ENCODE measurements around the gene ISG20L2. TPM values are rescaled to one million over a fixed set of nuclear protein-coding genes. Genes with fewer than 3 reads are reported as not detected.

Gene ISG20L2, protein sequence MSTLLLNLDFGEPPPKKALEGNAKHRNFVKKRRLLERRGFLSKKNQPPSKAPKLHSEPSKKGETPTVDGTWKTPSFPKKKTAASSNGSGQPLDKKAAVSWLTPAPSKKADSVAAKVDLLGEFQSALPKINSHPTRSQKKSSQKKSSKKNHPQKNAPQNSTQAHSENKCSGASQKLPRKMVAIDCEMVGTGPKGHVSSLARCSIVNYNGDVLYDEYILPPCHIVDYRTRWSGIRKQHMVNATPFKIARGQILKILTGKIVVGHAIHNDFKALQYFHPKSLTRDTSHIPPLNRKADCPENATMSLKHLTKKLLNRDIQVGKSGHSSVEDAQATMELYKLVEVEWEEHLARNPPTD
- total RNA-seq (100 to 1,000 TPM in 1 of 2 donors, 10 to 100 TPM in 1; 60.9 to 150 TPM), polyA plus RNA-seq (ENCODE audit: insufficient read depth, low read depth, low replicate concordance) (223 TPM)
- long read RNA-seq, donor 1, transcript ISG20L2-201 (3 exons, 3,303 nt), result major isoform, 10 of 13 reads
- long read RNA-seq, donor 1, partial matches to known transcripts, result 0 of 13 reads
- long read RNA-seq, donor 1, other reads (novel, unspliced or antisense), result 0 of 13 reads
- long read RNA-seq, donor 2, transcript ISG20L2-201 (3 exons, 3,303 nt), result major isoform, 9 of 9 reads
- long read RNA-seq, donor 2, partial matches to known transcripts, result 0 of 9 reads
- long read RNA-seq, donor 2, other reads (novel, unspliced or antisense), result 0 of 9 reads

DNA sequence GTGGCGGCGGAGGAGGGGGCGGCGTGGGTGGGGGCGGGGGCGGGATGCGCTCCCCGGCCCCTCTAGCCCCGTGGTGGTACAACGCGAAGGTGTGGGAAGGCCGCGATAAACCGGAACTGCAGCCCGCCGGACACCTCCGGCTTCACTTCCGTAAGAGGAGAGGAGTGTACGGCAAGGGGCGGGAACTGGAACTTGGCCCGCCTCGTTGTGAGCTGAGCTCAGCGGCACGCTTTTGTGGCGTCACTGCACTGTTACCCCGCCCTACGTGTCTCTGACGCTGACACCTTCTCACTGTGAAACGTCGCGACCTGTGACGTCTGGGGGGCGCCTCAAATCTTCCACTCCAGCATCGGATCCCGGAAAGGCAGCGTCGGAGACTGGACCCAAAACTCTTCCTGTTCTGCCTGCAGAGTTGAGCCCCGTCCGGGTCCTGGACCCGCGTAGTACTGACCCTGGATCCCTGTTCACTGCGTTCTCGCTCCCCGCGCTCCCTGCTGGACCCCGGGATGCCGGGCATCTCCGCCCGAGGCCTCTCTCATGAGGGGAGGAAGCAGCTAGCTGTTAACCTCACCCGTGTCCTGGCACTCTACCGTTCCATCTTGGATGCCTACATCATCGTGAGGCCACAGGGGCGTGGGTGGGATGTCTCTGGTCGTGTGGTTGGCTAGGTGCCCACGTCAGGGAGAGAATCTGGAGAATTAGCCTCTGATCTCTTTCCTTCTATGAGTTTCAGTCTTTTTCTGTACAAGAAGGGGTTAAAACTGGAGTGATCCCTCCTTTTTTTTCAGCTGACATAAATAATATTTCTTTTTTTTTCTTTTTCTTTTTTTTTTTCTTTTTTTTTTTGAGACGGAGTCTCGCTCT lies at the start of gene ISG20L2:
ISG20L2 (minus strand) TSS at position 168 of the 864 bp plus-strand sequence. CDS start 1,114 bp downstream, outside the sequence.
- TF ChIP-seq POLR2A (IDR thresholded peaks at IDR 0.05) (peak; percentile 6), CTCF (IDR thresholded peaks at IDR 0.05) (no peak)

DNA sequence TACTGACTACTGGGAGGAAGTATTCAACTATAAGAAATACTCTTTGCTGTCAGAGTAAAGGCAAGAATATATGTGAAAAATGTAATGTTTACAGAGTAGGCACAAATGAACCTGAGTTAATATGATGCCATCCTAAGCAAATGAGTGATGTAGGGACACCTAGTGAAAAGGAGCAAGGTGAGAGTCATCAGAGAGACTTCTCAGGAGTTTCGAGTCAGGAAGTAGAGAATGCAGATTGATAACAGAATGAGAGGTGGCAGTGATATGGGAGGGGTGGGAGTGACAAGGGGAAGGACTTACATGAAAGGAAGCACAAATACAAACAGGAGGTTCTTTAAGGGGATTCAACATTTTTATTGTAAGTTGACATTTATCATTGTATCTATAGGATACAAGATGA lies 49.0 kb upstream of the ISG20L2 start:
- no peaks in the 10 kb centered on the region for H3K9me3 ChIP-seq
- H3K27ac ChIP-seq, result no peak overlapping the region
- no peaks in the 10 kb centered on the region for H3K27me3 ChIP-seq
- no peaks in the 10 kb centered on the region for H3K36me3 ChIP-seq (ENCODE audit: low read depth, missing control alignments)
- no peak for TF ChIP-seq CTCF (IDR thresholded peaks at IDR 0.05)
- H3K4me3 ChIP-seq, result no peak overlapping the region
- DNase-seq, result no peak
- intact Hi-C loops (cut with DNase I; ENCODE audit: low total_unique reads), result no loop called here
- WGBS, 2 donors, result 46 to 81% methylated on average over 1 of the region's 1 CpG
- H3K4me1 ChIP-seq, result peaks cover 18% of the 10 kb centered on the region

More for the DNA sequence above, at the start of gene ISG20L2:
- DNase-seq, result peak; percentile 99
- Histone ChIP-seq H3K4me3 (peak within 1 kb of the TSS; percentile 91), H3K36me3 (ENCODE audit: low read depth, missing control alignments) (no peaks in the 10 kb centered on the region), H3K4me1 (peaks cover 44% of the 10 kb centered on the region), H3K27ac (peak within 1 kb of the TSS; percentile 97 to 98), H3K27me3 (no peaks in the 10 kb centered on the region), H3K9me3 (no peaks in the 10 kb centered on the region)
- WGBS, 2 donors, result 1% methylated on average over 44 to 55 of the region's 57 CpGs
- intact Hi-C loops (cut with DNase I; ENCODE audit: low total_unique reads), result no loop called here

GRCh38 chr1:156776942-156777341 lies 48.4 kb upstream of the ISG20L2 start:
- no peak for TF ChIP-seq POLR2A (IDR thresholded peaks at IDR 0.05)
- no peak for TF ChIP-seq CTCF (IDR thresholded peaks at IDR 0.05)
- Histone ChIP-seq H3K4me3 (no peak overlapping the region), H3K4me1 (peaks cover 23% of the 10 kb centered on the region), H3K27ac (no peak overlapping the region), H3K27me3 (no peaks in the 10 kb centered on the region), H3K36me3 (ENCODE audit: low read depth, missing control alignments) (no peaks in the 10 kb centered on the region), H3K9me3 (no peaks in the 10 kb centered on the region)
- 58 to 63% methylated on average over 4 of the region's 4 CpGs for WGBS, 2 donors
- intact Hi-C loops (cut with DNase I; ENCODE audit: low total_unique reads), result no loop called here
- no peak for DNase-seq

DNA sequence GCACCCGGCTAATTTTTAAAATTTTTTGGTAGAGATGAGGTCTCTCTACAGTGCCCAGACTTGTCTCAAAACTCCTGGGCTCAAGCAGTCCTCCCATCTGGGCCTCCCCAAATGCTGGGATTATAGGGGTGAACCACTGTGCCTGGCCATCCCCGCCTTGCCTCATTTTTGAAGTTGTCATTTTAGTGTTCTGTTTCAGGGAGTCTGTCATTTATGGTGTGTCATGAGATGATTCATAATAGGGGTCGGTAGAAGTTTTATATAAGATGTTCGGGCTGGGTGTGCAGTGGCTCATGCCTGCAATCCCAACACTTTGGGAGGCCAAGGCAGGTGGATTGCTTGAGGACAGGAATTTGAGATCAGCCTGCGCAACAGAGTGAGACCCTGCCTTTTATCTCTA lies 47.2 kb upstream of the ISG20L2 start:
- 81 to 86% methylated on average over 5 of the region's 5 CpGs for WGBS, 2 donors
- TF ChIP-seq POLR2A (IDR thresholded peaks at IDR 0.05) (no peak), CTCF (IDR thresholded peaks at IDR 0.05) (no peak)
- Histone ChIP-seq H3K4me3 (no peak overlapping the region), H3K27me3 (no peaks in the 10 kb centered on the region), H3K4me1 (peaks cover 32% of the 10 kb centered on the region), H3K36me3 (ENCODE audit: low read depth, missing control alignments) (no peaks in the 10 kb centered on the region), H3K27ac (no peak overlapping the region), H3K9me3 (no peaks in the 10 kb centered on the region)
- intact Hi-C loops (cut with DNase I; ENCODE audit: low total_unique reads), result no loop called here
- DNase-seq, result no peak
